DMS114 treated with DMSO at 0.1 percent for 48 hours (cell line): ENCODE data around the gene LDLRAD4.

Experiments used
- DNase-seq: peaks from one replicate; lab custom pipeline; 2025; ENCODE audit not compliant: unreplicated experiment; lab: John Stamatoyannopoulos, UW

Gene LDLRAD4

DNA sequence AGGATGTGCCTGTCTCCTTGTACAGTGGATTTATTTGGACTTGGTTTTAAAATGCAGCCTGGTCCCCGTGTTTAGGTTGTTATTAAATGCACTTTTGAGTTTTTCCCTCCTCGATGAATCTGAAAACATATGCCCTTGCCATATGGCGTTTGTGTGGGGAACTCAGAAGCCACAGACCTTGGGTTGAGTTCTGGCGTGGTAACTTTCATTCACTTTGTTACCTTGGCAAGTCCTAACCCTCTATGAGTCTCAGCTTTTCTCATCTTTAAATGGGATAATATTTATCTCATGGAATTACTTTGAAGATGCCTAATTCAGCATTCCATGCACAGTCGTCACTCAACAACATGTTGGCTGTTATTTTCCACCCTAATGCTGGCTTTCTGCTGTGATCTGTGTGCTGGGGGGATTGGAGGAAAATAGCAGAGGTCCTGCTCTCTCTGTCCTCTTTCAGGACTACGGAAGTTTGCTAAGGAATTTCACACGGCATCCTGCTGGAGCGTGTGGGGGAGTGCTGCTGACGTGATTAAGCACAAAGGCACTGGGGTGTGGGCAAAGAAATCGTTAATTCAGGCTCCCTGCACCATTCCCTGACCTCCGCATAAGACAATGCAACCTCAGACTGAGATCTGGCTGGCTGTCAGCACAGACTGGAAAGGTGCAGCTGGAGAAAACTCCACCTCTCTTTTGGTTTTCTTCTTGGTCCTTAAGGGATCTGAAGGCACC, 61.7 kb downstream of the LDLRAD4 start:
- DNase-seq, result no peak

DNA sequence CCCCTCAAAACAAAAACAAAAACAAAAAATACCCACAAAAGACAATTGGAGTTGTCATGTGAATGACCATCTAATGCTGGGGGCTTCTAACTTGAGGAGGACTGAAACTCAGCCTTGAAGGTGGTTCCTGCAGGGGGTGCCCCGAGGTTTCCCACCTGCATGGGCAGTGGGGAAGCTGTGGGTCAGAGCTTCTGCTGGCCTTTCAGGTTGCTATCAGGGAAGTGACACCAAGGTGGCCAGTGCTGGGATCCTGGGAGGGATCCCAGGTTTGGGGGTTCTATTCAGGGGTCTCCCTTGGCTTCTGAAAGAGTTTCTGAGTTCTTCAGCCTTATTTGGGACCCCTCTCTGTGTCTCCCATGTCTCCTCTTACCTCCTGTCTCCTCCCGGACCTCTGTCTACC, 62.8 kb downstream of the LDLRAD4 start:
- no peak for DNase-seq

DNA sequence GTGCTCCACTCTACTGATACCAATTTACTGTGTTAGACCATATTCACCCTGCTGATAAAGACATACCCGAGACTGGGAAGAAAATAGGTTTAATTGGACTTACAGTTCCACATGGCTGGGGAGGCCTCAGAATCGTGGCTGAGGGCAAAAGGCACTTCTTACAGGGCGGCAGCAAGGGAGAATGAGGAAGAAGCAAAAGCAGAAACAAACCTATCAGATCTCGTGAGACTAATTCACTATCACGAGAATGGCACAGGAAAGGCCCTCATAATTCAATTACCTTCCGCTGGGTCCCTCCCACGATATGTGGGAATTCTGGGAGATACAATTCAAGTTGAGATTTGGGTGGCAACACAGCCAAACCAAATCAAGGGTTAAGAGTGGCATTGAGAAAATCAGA, 65.2 kb downstream of the LDLRAD4 start:
- DNase-seq, result no peak

DNA sequence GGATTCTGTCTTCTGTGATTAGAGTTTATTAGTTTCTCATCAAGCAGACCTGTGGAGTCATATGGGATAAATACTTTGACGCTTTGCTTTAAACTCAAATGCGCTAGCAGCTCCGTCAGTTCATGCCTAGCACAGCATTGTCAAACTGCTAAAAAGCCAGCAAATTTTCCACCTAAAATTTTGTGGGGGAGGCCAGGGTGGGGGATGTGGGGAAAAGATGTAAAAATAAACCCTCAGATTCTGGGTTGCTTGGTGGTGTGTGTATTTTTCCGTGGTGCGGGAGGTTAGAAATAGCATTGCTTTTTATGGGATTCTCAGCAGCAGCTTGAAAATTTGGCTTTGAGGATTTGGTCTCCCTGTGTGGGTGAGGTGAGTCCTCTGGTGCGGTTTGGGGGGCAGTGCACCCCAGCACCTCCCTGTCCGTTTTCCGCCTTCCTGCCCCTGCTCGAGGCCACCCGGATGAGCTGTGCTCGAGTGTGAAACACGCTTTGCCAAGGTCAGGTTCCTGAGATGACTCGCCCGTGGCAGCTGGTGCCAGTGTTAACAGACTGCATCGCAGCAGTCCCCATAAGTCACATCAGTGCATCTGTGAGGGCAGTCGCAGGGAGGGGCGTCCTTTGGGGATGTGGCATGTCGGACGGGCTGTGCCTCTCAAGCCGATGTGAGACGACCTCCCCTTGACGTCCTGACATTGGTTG, 65.9 kb downstream of the LDLRAD4 start:
- no peak for DNase-seq

DNA sequence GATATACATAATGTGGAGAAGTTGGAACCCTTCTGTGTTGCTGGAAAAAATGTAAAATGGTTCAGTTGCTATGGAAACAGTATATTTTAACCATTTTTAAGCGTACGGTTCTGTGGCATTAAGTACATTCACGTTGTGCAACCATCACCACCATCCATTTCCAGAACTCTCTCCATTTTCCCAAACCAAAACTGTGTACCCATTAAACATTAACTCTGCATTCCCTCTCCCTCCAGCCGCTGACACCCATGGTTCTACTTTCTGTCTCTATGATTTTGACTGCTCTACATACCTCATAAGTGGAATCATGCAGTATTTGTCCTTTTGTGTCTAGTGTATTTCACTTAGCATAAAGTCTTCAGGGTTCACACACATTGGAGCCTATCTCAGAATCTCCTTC, 67.3 kb downstream of the LDLRAD4 start:
- no peak for DNase-seq

DNA sequence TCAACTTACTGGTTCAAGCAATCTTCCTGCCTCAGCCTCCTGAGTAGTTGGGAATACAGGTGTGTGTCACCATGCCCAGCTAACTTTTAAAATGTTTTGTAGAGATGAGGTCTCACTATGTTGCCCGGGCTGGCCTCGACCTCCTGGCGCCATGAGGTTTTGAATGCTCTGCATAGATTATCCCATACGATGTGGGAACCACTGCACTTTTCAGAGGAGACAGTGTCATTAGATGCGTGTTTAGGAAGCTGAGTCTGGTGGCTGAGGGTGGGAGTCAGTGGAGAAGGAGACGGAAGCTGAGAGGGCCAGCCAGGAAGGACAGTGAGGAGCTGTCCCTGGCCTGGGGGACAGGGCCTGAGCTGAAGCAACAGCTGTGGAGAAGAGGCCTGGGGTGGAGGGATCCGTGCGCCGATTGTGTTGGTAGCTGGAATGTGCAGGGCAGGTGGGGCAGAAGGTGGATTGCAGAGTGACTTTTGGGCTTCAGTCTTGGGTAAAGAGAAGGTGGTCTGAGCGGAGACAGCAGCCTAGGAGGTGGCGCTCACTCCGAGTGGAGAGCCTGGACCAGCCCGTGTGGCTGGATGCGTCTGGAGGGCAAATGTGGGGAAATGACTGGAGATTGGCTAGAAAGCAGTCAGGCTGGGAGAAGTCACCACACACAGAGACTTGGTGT, 68.0 kb downstream of the LDLRAD4 start:
- DNase-seq, result no peak

DNA sequence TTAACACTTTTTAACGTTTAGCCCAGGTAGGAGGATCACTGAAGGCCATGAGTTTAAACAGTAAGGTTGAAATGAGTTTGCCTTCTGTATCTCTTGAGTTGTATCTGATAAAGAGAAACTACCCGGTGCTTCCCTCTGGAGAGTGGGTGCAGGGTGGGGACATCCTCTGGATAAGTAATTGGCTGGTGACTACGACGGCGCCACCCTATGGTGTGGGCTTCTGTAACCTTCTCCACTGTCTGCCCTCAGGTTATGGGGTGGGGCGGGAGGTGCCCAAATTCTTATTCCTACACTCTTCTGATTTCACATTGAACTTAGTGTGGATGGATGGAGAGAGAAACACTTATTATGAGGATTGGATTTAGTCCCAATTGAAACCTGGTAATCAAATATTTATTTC, 68.8 kb downstream of the LDLRAD4 start:
- DNase-seq, result no peak

DNA sequence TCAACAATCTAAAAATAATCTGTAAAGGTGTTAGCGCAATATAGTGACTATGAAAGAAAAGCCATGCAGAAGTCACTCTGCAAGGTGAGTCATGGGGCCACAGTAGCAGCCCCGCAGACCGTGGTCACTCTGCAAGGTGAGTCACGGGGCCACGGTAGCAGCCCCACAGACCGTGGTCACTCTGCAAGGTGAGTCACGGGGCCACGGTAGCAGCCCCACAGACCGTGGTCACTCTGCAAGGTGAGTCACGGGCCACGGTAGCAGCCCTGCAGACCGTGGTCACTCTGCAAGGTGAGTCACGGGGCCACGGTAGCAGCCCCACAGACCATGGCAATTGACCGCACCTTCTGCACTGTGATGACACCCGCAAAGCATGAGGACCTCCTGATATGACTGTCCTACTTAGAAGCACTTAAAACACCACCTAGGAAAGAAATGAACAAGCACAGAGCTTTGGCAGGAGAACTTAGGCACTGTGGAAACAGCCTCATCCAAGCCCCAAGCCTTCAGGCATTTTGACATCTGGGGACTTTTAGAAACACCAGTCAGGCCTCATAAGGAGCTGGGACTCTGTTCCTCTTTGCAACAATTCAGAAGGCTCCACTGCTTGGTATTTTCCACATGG, 70.1 kb downstream of the LDLRAD4 start:
- DNase-seq, result no peak

DNA sequence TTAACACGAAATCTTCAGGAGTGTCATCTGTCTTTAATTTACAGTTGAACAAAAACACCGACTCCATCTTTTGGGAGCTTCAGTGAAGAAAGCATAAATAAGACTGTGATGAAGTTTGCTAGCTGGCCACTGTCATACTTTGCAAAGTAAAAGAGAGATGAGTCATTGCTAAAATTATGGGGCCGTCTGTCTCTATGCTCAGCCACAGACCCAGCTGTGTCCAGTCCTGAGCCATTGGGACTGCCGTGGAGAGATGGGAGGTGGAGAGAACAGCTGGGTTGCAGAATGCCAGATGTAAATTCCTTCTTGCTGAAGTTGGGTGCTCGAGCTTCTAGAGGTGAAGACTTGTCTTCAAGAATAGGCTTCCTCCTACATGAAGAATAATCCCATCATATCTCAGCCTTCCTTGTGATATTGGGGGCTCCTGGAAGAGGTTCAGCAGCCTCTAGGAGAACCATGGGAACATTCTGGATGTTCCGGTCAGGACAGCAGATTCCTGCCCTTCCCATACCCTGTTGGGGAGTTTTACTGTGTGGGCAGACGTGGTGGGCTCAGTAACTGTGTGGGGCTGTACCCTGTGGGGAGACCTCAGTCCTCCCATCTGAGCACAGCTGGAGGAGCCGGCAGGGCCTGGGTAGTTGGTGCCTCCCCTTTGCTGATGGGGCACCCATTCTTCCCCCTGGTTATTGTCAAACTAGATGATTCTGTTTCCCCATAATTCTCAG, 71.1 kb downstream of the LDLRAD4 start:
- DNase-seq, result no peak

DNA sequence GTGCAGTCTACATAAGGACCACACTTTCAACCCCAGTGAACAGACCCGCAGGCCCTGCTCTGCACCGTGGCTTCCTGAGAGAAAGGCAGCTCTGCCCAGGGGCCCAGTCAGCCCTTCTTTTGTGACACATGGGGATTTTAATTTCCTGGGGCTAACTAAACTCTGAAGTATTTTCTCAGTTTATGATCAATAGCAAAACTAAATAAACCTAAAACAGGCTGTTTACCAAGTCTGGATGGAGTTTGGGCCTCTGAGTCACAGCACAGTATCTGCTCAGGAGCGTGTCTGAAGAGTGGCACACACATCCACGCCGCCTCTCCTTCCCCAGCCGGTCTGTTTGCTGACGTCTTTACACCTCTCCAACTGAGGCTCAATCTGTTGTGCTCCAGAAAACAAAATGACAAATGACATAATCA, 72.3 kb downstream of the LDLRAD4 start:
- no peak for DNase-seq

DNA sequence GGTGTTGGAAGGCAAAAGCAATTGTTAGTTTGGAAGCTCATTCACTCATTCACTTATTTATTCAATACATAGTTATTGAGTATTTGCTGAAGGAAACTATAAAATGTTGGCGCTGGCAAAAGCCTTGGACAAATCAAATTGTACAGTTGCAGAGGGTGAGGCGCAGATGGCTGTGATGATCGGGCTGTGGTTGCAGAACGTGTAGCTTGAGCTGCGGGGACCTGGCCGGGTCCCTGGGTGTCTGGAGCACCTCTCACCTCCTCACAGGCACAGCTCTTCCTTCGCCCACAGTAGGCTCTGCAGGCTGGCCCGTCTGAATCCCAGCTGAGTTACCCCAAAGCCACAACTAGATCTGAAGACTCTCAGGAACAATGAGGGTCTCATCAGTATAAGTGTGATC, 72.7 kb downstream of the LDLRAD4 start:
- DNase-seq, result no peak

DNA sequence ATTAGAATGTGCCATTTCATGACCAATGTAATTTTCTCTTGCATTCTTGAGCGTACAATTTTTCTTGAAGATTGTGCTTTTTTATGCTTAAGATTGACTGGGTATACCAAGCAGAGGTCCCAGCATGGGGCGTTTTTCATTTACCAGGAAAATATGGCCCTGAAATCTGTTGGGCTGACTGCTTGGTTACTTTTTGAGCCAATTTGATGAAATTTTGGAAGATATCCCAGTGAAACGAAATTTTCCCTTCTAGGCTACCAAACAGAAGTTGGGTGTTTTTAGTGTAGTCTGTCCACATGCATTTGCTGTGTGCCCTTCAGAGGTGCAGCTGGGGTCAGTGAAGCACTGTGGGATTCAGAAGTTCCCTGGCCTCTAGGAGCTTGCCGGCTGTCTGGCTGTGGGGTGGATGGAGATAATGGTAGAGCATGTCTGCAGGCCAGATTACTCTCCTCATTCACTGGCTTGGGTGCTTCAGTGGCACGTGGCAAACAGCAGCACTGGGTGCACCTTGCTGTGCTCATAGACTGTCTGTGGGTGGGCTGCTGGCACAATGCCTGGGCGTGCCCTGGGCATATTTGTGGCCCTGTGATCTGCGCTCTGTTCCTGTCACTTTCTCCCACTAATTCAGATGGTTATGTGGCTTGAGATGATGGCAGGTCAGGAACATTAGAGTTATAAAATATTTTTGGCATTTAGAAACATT, 73.3 kb downstream of the LDLRAD4 start:
- DNase-seq, result no peak

DNA sequence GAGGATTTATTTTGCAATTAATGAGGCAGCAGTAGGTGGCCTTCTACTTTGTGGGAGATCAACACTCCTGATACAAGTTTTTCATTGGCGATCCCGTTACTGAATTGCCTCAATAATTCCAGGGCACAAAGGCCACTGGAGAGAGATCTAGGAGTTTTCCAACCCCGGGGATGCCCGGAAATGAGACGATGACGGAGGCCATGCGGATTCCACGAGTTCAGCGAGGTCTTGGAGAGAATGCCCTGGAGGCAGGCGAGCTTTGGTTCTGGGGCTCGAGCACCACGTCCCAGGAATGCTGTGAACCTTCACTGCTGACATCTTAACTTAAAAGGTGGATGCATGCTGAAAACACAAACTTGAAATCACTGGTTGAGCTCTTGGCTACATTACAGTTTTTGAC, 74.2 kb downstream of the LDLRAD4 start:
- no peak for DNase-seq

DNA sequence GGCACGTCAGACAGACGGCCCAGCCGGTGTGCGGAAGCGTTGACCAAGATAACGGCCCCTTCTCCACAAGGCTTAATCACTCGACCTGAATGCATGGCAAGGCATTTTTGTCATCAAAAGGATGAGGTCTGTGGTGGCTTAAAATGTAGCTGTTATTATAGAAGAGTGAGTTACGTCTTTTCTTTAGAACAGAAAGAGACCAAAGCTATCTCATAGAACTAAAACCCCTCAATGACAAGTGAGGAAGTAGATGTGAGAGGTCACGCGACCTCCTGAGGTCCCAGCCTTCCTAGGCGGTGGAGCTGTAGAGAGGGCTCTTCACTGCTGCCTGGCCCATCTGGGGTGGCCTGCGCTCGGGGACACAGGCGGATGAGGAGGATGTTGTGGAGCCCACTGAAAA, 75.7 kb downstream of the LDLRAD4 start:
- no peak for DNase-seq

DNA sequence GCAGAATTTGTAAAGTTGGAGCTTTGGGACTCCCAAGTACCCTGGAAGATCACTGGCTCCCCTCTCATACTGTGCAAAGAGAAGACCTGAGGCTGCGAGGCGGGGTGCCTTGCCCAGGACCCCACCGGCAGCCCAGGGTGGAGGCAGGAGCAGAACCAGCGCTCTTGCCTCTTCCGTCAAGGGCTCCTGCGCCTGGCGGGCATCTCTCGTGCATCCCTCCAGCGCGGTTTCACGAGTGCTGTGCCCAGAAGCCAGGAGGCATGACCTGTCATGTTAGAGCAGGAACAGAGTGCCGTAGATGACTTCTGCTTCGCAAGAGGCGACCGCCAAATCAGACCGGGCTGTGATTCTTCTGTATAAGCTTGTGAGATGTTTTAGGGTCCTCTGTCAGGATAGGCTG, 77.3 kb downstream of the LDLRAD4 start:
- DNase-seq, result no peak

DNA sequence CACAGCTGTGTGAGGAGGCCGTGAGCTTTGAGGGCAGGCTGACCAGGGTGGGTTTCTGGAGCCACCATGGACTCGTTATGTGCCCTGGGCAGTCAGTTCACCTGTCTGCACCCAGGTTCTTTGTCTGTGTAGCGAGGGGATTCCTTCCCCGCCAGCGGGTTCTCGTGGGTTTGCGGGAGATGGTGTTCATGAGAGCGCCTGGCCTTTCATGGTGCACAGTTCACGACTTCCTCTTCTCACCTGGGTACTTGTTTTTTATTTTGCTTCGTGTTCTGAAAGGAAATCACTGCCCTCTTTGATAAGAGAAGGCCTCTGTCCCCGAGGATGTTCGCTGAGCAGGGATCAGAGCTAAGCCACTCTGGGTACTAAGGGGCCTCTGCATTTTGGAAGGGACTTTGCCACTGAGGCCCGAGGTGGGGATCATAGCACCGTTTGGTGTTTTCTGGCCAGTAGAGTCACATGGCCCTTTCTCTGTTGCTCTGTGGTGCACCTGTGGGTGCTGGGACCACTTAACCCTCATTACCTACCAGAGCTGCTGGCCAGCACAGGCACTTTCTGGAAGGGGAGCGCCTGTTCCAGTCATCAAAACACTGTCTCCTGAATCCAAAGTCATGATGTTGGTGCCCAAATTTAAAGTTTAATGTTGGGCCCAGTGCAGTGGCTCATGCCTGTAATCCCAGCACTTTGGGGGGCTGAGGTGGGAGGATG, 78.5 kb downstream of the LDLRAD4 start:
- DNase-seq, result no peak

DNA sequence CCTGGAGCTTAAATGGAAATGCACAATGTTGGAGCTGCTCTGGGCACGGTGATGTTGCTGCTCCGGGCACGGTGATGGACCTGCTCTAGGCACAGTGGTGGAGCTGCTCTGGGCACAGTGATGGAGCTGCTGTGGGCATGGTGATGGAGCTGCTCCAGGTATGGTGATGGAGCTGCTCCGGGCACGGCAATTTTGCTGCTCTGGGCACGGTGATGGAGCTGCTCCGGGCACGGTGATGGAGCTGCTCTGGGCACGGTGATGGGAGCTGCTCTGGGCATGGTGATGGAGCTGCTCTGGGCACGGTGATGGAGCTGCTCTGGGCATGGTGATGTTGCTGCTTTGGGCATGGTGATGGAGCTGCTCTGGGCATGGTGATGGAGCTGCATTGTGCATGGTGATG, 79.7 kb downstream of the LDLRAD4 start:
- no peak for DNase-seq

DNA sequence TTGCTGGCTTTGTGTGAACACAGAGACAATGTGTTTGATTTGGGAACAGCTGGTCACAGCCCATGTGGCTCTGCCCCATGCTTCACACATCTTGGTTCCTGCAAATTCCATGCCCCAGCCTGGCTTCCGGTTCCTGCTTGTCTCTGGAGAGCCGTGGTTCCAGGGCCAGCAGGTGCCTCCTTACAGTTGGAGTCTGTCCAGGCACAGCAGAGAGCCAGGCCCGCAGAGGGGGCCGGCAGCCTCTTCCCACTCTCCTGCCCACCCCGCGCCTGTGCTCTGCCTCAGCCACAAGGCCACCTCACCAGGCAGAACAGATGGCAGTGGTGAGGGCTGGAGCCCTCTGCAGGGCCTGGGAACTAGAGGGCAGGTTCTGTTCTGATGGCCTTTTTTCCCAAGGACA, 81.5 kb downstream of the LDLRAD4 start:
- DNase-seq, result no peak

DNA sequence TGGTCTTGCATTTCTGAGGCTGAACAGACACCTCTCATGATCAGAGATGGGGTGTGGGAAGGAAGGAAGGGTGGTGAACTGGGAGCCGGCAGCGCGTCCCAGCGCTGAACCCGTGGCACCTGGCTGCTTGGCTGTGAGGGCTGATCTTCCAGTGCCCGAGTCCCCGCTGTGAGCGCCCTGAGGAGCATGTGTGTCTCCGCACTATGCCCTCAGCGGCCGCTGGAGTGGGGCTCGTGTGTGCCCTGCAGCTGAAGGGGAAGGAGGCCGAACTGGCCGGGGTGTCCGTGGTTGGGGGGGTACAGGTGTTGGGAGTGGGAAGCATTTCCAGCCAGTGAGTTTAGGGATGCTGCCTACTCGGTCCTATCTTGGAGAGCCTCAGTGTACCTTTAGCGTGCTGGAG, 82.2 kb downstream of the LDLRAD4 start:
- no peak for DNase-seq

DNA sequence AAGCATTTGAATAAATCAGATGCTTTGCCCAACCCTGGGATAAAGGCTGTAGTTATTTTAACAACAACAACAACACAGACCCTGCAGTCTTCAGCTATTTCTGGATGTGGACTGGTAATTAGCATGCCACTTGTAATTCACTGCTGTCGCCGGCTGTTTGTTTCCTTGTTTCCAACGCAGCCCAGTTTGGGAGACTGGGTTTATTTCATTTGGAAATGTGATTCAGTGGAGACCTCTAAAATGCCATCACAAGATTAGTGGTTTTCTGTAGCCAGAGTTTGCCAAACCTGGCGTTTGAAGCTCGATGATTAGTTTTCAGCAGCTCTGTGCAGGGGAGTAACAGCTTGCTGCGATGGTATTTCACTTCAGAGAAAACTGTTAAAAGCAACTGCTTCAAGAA, 83.5 kb downstream of the LDLRAD4 start:
- DNase-seq, result no peak
